ENCODE results near the gene AGFG1.
"Not testable (repeated sequence)": the region's sequence is repeated elsewhere in the genome, so short reads cannot be mapped to it uniquely, and the experiment has no call there.

AGFG1 gene

DNA sequence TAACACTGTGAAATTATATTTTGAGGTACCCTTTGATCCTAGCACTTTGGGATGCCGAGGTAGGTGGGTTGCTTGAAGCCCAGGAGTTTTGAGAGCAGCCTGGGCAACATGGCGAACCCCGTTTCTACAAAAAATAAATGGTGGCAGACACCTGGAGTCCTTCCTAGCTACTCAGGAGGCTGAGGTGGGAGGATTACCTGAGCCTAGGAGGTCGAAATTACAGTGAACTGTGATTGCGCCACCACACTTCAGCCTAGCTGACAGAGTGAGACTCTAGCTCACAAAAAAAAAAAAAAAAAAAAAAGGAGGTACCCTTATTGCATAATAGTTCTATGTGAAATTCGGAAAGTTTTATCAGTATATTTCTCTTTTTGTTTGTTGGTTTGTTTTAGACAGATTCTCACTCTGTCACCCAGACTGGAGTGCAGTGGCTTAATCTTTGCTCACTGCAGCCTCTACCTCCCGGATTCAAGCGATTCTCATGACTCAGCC, 67.6 kb downstream of the AGFG1 start:
- DNase-seq, result no peak

DNA sequence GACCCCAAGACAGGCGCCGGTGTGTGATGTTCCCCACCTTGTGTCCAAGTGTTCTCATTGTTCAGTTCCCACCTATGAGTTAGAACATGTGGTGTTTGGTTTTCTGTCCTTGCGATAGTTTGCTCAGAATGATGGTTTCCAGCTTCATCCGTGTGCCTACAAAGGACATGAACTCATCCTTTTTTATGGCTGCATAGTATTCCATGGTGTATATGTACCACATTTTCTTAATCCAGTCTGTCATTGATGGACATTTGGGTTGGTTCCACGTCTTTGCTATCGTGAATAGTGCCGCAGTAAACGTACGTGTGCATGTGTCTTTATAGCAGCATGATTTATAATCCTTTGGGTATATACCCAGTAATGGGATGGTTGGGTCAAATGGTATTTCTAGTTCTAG, 68.4 kb downstream of the AGFG1 start:
- not testable (repeated sequence) for DNase-seq

DNA sequence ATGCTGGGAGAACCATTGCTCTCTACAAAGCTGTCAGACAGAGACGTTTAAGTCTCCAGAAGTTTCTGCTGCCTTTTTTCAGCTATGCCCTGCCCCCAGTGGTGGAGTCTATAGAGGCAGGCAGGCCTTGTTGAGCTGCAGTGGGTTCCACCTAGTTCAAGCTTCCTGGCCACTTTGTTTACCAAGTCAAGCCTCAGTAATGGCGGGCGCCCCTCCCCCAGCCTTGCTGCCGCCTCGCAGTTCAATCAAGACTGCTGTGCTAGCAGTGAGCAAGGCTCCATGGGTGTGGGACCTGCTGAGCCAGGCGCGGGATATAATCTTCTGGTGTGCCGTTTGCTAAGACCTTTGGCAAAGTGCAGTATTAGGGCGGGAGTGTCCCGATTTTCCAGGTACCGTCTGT, 74.0 kb downstream of the AGFG1 start:
- DNase-seq, result no peak

DNA sequence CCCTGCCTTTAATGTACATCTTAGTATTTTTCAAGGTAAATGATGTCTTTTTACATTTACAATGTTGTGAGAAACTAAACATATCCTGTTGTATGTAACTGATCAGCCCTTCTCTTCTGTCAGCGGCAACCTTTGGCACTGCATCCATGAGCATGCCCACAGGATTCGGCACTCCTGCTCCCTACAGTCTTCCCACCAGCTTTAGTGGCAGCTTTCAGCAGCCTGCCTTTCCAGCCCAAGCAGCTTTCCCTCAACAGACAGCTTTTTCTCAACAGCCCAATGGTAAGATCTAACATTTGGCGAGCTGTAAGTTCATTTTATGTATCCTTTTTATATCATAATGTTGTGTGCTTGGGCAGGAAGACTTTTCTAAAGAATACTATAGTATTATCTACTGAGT, 79.9 kb downstream of the AGFG1 start:
- DNase-seq, result no peak

DNA sequence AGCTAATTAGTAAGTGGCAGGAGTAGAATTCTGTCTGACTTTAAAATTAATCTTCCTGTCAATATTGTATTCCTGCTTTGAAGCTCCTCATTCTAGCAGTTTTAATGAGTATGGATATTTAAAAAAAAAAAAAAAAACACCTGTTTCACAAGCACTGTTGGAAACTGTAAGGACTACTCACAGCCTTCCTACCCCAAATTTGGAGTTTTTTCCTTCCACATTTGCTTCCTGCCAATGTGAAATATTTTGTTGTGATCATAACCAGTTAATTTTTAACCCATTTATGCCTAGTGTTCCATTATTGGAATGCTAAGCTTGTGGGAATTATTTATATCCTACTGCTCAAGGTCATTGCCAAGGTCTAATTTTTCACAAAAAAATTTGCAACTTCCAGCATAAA, 90.6 kb downstream of the AGFG1 start:
- DNase-seq, result no peak

DNA sequence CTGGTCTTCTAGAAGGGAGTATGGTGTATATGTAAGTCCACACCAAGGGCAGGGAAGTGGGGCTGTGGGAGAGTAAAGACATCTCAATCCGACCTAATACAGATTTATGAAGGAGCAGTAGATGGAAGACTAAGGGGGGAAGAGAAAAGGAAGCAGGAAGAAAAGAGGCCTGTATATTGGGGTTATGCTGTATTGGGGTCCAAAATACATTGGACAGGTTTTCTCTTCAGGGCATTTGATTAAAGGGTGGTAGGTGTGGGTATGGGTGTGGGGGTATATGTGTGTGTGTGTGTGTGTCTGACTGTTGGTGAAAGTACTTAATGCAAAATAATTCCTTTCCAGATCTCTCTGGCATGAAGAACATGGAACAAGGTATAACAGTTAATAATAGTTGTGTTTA, 93.1 kb downstream of the AGFG1 start:
- no peak for DNase-seq

DNA sequence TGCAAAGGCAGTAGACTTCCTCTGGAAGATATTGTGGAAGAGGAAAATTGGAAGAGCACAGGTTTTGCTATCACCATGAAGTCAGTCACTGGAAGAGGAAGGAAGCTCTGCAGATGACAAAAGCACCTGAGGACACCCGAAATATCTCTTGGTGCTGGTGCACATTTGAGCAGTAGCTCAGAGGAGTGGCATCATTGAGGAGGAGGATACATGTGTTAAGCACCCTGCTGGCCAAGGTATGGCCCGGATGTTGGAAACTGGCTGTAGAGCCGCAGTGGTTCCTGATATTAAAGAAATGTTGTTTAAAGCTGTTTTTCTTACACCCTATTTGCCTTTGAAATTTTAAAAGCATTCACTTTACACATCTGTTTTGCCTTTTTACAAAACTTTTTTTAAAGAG, 94.1 kb downstream of the AGFG1 start:
- no peak for DNase-seq

DNA sequence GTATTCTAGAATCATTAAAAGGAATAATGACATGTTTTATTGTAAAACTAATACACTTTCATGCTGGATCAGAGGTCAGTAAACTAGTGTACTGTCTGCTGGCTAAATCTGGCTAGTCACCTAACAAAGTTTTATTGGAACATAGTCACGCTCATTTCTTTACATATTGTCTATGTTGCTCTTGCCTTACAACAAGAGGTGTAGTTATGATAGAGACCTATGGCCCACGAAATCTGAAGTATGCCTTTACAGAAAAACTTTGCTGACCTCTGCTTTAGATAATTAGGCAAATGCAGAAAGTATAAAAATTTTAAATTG, 96.9 kb downstream of the AGFG1 start:
- no peak for DNase-seq

DNA sequence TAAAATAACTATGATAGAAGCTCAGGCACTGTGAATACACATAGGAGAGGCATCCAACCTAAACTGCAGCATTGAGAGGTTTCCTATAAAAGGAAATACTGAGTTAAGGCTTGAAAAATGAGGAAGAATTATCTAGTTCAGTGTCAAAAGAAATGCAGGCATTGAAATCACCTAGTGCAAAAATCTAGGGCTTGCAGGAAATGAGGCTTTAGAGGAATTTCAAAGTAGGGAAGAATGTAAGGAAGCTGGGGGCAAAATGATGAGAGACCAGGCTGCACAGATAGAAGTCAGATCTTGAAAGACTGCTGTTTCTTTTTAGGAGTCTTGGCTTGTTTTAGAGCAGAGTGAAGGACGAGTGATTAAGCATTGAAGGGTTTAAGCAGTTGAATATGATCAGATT, 98.7 kb downstream of the AGFG1 start:
- peak; percentile 3 for DNase-seq

DNA sequence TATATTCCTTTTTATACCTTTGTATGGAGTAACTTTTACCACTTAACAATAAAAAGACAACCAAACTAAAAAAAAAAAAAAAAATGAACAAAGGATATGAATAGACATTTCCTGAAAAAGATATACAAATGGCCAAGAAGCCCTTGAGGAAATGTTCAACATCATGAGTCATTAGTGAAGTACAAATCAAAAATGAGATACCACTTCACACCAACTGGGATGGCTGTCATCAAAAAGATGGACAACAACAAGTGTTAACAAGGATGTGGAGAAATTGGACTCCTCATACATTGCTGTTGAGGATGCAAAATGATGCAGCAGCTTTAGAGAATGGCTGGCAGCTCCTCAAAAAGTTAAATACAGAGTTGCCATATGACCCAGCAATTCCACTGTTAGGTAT, 104.2 kb downstream of the AGFG1 start:
- DNase-seq, result no peak

DNA sequence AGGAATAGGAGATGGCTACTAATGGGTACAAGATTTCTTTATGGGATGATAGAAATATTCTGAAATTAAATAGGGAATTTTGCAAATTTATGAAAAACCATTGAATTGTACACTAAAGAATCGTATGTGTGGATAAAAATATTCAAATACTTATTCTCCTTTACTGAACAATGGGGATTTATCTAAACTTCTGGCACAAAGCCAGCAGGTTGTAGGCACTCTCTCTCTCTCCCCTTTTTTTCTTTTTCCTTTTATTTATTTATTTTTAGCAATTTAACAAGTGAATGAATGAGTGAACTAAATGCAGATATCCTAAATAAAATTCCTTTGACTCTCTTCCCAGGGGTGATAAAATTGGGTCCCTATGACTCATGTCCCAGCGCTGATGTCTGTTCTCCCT, 104.9 kb downstream of the AGFG1 start:
- DNase-seq, result no peak

DNA sequence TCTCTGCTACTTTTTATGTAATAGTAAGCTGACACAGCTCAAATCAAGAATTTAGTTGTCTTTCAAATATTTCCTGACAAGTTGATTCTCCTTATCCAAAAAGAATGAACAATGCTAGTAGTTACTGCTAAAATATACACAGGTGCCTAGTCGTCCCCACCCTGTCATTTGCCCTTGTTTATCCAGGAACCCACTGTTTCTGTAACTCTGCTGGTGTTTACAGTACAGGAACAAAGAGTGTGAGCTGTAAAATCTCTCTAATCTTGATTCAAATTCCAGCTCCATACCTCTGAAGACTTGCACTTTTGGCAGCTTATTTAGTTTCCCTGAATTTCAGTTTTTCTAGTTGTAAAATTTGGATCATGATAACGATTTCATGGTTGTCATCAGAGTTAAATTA, 105.6 kb downstream of the AGFG1 start:
- no peak for DNase-seq

DNA sequence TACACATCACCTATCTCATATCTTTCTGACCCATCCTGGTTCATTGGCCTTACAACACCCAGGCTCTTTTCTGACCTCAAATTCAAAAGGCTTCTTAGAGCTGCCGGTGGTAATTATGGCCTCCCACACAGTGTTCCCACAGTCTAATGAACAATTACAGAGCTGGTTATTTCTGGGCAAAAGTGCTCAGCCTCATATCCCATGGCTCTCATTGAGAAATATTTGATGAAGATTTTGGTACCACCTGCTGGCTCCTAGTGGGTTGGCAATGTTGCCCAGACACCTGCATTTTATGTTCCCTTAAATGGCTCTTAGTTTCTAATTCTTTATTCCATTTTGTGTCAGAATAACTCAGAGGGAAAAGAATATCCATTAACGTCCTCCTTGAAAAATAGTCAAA, 106.7 kb downstream of the AGFG1 start:
- DNase-seq, result no peak

DNA sequence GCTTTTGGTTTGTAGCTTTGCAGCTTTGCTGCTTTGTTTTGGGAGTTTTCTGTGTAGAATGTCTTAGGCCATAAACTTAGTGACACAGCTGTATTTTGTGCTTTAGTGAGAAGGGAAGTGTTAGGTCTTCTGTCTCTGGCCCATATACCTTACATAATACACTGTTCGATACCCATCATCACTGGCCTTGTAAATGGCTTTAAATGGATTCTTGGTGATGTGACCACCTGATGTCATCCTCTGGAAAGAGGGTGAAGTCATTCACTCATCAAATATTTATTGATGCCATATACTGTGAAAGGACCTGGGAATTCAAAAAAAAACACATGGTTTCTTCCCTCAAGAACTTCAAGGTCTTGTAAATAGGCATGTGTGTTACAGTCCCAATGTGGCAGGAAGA, 107.8 kb downstream of the AGFG1 start:
- DNase-seq, result no peak

DNA sequence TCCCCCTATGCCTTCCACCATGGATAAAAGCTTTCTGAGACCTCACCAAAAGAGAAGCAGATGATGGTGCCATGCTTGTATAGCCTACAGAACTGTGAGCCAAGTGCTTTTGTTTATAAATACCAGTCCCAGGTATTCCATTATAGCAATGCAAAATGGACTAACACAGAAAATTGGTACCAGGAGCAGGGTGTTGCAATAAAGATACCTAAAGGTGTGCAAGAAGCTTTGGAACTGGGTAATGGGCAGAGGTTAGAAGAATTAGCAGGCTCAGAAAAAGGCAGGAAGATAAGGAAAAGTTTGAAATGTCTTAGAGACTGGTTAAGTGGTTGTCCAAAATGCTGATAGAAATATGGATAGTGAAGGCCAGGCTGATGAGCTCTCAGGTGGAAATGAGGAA, 110.4 kb downstream of the AGFG1 start:
- no peak for DNase-seq

DNA sequence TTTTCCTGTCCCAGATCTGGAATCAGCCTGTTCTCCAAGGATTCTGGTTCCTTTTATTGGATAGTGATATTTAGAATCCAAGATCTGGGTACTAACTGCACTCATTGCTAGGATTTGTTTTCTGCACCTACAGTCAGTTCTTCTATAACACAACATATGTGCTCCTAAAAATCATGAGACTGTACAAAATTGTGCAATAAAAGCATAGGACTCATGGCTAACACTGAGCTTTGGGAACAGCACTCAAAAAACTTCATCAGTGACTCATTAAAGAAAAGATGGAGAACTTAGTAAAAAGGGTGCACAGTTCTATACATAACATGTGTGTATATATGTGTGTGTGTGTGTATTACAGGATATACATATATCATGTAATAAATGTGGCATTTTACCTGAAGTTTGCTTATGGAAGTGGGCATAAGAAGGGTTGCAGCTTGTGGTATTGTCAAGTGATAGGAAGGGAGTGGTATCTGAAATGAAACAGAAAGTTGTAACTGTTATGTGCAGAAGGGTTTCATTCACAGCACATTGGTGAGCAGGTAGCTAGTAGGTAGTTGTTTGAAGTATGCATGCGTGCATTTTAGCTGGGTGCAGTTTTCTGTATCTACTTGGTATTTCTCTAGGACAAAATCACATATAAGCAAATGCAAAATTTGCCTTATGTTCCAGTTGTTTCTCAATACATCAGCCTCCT, 120.9 kb downstream of the AGFG1 start:
- DNase-seq, result no peak

DNA sequence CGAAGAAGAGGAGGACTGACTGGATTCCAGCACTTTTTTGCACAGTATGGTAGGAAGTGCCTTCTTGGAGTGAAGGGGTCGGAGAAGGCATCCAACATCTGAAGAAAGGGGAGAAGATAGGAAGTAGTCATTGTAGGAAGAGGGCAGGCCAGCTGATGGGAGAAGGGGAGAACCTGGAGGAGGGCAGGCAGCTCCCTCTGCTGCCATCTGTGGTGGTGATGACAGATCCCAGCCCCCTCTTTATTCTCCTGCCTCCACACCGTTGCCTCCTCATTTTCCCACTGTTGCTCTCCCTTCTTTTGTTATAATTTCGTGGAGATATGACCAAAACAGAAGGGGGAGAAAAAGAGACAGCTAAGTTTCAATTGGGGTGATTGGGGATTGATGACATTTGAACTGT, 123.8 kb downstream of the AGFG1 start:
- no peak for DNase-seq

DNA sequence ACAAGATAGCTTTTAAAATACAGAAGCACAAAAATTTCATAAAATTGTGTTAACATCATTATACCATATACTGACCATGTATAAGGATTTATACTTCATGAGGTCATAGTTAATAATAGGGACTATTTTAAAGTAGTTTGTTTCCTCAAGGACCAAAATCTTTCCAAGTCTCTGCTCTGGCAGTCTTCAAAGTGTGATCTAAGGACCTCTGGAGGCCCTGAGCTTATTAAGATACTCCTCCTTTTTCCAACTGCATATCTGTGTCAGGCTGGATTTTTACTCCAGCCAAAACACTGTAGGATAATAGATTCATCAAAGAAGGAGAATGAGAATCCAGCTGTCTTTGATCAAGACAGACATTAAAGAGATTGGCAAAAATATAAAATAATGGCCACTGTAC, 125.1 kb downstream of the AGFG1 start:
- DNase-seq, result no peak

DNA sequence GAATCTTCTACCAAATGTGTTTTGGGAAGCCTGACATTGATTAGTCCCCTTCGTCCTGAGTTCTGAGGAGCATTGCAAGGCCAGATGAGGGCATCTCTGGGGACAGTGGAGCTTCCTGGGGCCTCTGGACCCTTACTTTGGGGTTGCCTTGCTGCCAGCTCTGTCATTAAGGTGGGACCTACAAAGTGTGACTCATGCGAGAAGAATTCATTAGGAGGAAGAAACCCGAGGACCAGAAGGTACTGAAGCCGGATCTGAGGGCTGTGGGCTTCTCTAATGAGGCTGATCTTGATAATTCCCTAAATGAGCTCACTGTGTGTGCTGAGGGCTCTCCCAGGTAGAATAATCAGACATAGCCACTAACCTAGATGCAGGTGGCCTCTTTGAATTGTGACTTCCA, 126.0 kb downstream of the AGFG1 start:
- DNase-seq, result no peak

DNA sequence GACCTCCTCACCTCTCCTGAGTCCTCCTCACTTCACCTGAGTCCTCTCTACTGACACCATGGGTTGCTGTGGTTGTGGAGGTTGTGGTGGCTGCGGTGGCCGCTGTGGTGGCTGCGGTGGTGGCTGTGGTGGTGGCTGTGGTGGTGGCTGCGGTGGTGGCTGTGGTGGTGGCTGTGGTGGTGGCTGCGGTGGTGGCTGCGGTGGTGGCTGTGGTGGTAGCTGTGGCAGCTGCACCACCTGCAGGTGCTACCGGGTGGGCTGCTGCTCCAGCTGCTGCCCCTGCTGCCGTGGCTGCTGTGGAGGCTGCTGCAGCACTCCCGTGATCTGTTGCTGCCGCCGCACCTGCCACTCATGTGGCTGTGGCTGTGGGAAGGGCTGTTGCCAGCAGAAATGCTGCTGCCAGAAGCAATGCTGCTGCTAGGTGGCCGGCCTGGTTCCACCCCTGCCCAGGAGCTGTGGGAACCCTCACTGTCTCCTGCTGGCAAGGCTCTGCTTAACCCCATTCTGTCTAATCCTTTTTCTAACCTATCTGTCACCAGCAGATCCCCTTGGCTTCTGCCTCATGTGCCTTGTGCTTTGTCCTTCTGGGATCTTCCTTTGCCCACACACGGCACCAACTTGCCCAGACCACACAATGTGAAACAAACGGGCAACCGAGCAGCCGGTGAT, 127.0 kb downstream of the AGFG1 start, which contains the start of gene SCYGR2:
SCYGR2 (plus strand) TSS at position 59 of the 669 bp plus-strand sequence; CDS start at position 59, 0 bp downstream.
- DNase-seq, result not testable (repeated sequence)

DNA sequence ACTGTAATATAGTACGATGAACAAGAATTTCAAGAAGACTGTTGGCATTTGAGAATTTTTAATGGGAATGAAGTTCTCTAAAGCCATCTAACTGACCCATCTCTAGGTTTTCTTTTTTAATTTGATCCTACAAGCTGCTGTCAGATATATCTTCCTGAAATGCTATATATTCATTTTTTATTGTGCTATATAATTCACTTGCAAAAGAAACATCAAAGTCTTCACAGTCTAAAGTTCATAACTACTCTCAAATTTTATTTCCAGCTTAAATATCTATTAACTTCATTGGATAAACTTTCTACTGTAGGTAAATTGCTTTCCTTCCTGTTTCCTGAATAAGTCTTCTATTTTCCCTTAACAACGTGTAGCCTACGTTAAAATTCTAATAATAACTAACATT, 130.4 kb downstream of the AGFG1 start:
- no peak for DNase-seq

DNA sequence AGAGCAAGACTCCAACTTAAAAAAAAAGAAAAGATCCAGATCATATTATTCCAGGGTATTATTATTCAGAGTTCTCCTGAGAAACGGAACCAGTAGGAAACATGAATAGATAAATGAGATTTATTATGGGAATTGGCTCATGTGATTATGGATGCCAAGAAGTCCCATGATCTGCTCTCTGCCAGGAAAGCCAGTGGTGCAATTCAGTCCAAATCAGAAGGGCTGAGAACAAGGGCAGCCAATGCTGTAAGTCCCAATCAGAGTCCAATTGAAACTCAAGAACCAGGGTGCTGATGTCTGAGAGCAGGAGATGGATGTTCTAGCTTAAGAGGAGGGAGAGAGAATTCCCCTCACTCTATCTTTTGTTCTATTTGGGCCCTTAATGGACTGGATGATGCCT, 134.5 kb downstream of the AGFG1 start:
- no peak for DNase-seq

DNA sequence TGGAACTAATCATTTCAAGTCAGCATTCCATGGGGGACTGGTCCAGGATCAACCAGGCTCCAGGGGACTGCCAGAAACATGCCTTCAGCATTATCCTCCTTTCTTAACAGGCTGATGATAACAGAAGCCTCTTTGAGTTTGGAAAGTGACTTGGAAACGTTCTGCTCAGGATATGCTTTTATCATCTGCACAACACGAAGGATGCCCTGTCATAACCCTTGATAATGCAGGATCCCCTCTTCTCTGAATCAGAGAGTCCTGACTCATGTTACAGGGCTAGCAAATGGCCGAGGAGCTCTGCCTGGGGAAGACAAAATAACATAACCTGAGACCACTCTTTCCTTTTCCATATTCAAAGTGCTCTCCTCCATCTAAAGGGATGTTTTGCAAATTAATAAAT, 136.0 kb downstream of the AGFG1 start:
- no peak for DNase-seq

DNA sequence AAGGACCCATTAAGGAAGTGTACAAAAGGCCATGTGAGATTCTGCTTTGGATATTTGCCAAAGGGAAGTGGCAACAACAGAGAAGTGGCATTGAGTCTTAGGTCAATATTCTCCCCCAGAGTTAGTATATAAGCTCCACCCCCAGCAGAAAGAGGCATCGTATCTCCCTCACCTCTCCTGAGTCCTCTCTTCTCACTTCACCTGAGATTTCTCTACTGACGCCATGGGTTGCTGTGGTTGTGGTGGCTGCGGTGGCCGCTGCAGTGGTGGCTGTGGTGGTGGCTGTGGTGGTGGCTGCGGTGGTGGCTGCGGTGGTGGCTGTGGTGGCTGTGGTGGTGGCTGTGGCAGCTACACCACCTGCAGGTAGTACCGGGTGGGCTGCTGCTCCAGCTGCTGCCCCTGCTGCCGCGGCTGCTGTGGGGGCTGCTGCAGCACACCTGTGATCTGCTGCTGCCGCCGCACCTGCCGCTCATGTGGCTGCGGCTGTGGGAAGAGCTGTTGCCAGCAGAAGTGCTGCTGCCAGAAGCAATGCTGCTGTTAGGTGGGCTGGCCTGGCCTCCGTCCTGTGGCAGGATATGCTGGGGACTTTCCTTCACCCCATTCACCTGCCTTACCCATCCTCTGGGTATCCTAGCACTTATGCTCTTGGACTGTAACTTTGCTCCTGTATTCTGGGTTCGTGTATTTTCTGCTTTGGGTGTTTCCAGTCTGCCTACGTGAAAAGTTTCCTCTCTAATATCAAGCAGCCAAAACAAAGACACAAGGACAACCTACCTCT, 136.8 kb downstream of the AGFG1 start:
- no peak for DNase-seq
